HL-60 (cell line): ENCODE data around the gene ITPA.

ENCODE experiments used
- GABPA ChIP-seq: IDR thresholded peaks from 2 replicates; pipeline ENCODE4 v1.6.1; 2012; ENCODE audit warnings: low read depth
- POLR2AphosphoS5 ChIP-seq: IDR thresholded peaks from 2 replicates; pipeline ENCODE4 v1.6.1; 2012; ENCODE audit warnings: low read depth
- TF ChIP-seq, protein P1 (sequence below): IDR thresholded peaks from one replicate; pipeline ENCODE4 v1.5.1; 2011; ENCODE audit warnings: low read length, control low read depth, inconsistent platforms; ENCODE audit not compliant: insufficient read depth

DNA sequence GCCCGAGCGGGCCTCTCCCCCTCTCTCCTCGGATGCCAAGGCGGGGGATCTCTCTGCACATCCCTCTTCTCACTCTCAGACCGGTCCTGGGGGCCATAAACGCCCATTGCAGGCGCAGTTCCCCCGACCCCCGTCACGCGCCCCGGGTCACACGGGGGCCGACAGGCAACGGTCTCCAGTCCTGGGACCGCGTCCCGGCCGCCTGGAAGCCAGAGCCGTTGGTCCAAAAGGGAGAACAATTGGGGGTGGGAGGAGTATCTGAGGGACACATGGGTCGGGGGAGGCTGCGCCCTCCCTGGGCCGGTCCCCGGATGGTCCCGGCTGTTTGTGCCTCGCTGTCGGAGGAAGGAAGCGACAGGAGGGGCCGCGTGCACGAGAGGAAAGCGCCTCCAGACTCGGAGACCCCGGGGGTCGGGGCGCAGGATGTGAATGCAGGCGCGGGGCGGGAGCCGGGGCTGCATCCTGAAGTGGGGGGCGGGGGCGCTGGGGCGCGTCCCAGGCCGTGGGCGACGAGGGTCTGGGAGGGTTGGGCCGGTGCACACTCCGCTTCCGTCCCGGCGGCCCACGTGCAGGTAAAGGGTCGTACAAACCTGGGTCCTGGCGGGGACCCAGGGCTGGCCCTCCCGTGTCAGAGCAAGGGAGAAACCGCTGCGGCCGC is 28.8 kb downstream of the ITPA start:
- TF ChIP-seq, protein P1, sequence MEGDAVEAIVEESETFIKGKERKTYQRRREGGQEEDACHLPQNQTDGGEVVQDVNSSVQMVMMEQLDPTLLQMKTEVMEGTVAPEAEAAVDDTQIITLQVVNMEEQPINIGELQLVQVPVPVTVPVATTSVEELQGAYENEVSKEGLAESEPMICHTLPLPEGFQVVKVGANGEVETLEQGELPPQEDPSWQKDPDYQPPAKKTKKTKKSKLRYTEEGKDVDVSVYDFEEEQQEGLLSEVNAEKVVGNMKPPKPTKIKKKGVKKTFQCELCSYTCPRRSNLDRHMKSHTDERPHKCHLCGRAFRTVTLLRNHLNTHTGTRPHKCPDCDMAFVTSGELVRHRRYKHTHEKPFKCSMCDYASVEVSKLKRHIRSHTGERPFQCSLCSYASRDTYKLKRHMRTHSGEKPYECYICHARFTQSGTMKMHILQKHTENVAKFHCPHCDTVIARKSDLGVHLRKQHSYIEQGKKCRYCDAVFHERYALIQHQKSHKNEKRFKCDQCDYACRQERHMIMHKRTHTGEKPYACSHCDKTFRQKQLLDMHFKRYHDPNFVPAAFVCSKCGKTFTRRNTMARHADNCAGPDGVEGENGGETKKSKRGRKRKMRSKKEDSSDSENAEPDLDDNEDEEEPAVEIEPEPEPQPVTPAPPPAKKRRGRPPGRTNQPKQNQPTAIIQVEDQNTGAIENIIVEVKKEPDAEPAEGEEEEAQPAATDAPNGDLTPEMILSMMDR: no peak
- TF ChIP-seq POLR2AphosphoS5 (no peak), GABPA (no peak)
